Gastroesophageal sphincter (tissue), 3 donors: Measurements from ENCODE around the gene RAB3C.

Experiments used
- POLR2AphosphoS5 ChIP-seq: sonication (generic); formaldehyde crosslinking; IDR thresholded peaks from one replicate; pipeline ENCODE4 v1.6.1; 2017; ENCODE audit warnings: antibody characterized with exemption
- TF ChIP-seq, protein P1 (sequence below), 4 experiments: fragments of 200-600 bp in 2 of 4; fragments of 450-650 bp in 2 of 4; sonication (generic) in 1 of 4; IDR thresholded peaks; one replicate each; pipeline ENCODE4 v1.5.1; 2017 to 2019; ENCODE audit warnings: antibody characterized with exemption in 4 of 4, mild to moderate bottlenecking in 2 of 4, moderate library complexity in 2 of 4

- TF ChIP-seq POLR2AphosphoS5, result no peak
- TF ChIP-seq, protein P1, sequence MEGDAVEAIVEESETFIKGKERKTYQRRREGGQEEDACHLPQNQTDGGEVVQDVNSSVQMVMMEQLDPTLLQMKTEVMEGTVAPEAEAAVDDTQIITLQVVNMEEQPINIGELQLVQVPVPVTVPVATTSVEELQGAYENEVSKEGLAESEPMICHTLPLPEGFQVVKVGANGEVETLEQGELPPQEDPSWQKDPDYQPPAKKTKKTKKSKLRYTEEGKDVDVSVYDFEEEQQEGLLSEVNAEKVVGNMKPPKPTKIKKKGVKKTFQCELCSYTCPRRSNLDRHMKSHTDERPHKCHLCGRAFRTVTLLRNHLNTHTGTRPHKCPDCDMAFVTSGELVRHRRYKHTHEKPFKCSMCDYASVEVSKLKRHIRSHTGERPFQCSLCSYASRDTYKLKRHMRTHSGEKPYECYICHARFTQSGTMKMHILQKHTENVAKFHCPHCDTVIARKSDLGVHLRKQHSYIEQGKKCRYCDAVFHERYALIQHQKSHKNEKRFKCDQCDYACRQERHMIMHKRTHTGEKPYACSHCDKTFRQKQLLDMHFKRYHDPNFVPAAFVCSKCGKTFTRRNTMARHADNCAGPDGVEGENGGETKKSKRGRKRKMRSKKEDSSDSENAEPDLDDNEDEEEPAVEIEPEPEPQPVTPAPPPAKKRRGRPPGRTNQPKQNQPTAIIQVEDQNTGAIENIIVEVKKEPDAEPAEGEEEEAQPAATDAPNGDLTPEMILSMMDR (IDR thresholded peaks at IDR 0.05), result no peak
These were observed 135.5 kb downstream of the RAB3C start for GRCh38 chr5:58718269-58718978.
